SK-N-SH treated with all-trans-retinoic acid at 6 μM for 48 hours (cell line): Measurements from ENCODE around the gene PID1.

Experiments used
- ATAC-seq: fragments of 200-7000 bp; cut with Tn5 transposase; 3 replicates; pipeline ENCODE4 v1.9.1; 2020; ENCODE audit warnings: mild to moderate bottlenecking, moderate library complexity
- BACH2 ChIP-seq: fragments of 250-450 bp; sonication (Bioruptor Pico); IDR thresholded peaks from 2 replicates; pipeline ENCODE4 v1.9.0; 2021; ENCODE audit warnings: mild to moderate bottlenecking, borderline replicate concordance
- ESRRG ChIP-seq: fragments of 250-450 bp; sonication (Bioruptor Pico); IDR thresholded peaks from 2 replicates; pipeline ENCODE4 v1.6.1; 2021; ENCODE audit warnings: mild to moderate bottlenecking
- GLIS3 ChIP-seq: fragments of 250-450 bp; sonication (Bioruptor Pico); IDR thresholded peaks from 2 replicates; pipeline ENCODE4 v1.5.0; 2020; ENCODE audit warnings: mild to moderate bottlenecking, moderate library complexity
- ISL1 ChIP-seq: fragments of 250-450 bp; sonication (Bioruptor Pico); IDR thresholded peaks from 2 replicates; pipeline ENCODE4 v2.1.2; 2022; ENCODE audit warnings: mild to moderate bottlenecking, moderate library complexity
- PPARA ChIP-seq: fragments of 250-450 bp; sonication (Bioruptor Pico); IDR thresholded peaks from 2 replicates; pipeline ENCODE4 v1.5.0; 2020; ENCODE audit warnings: mild to moderate bottlenecking, borderline replicate concordance
- RARB ChIP-seq: fragments of 250-450 bp; sonication (Bioruptor Pico); IDR thresholded peaks from 2 replicates; pipeline ENCODE4 v1.8.0; 2021; ENCODE audit warnings: mild to moderate bottlenecking, moderate library complexity
- SNAI2 ChIP-seq: fragments of 250-450 bp; sonication (Bioruptor Pico); IDR thresholded peaks from 2 replicates; pipeline ENCODE4 v1.5.0; 2020; ENCODE audit warnings: mild to moderate bottlenecking, moderate library complexity
- ZC3H10 ChIP-seq: fragments of 250-450 bp; sonication (Bioruptor Pico); IDR thresholded peaks from 2 replicates; pipeline ENCODE4 v1.5.1; 2021; ENCODE audit warnings: mild to moderate bottlenecking, moderate library complexity
- ZFP3 ChIP-seq: fragments of 250-450 bp; sonication (Bioruptor Pico); IDR thresholded peaks from 2 replicates; pipeline ENCODE4 v1.5.0; 2020; ENCODE audit warnings: mild to moderate bottlenecking, moderate library complexity
- ZFP30 ChIP-seq: fragments of 450-650 bp; formaldehyde crosslinking; IDR thresholded peaks from 2 replicates; pipeline ENCODE4 v1.5.0; 2022; ENCODE audit warnings: mild to moderate bottlenecking, moderate library complexity
- ZNF565 ChIP-seq: fragments of 450-650 bp; formaldehyde crosslinking; conservative IDR thresholded peaks from 2 replicates; pipeline ENCODE4 v1.5.0; 2020; ENCODE audit warnings: low read depth, mild to moderate bottlenecking, moderate library complexity
- ZNF70 ChIP-seq: fragments of 450-650 bp; formaldehyde crosslinking; IDR thresholded peaks from 2 replicates; pipeline ENCODE4 v1.5.0; 2020; ENCODE audit warnings: mild to moderate bottlenecking, moderate library complexity
- ZNF8 ChIP-seq: fragments of 450-650 bp; formaldehyde crosslinking; IDR thresholded peaks from 2 replicates; pipeline ENCODE4 v1.5.0; 2020; ENCODE audit warnings: mild to moderate bottlenecking, moderate library complexity
- TF ChIP-seq, protein P1 (sequence below): fragments of 250-450 bp; sonication (Bioruptor Pico); IDR thresholded peaks from 2 replicates; pipeline ENCODE4 v1.8.0; 2020; ENCODE audit warnings: mild to moderate bottlenecking, moderate library complexity, borderline replicate concordance
- TF ChIP-seq, protein P2 (sequence below): fragments of 250-450 bp; sonication (Bioruptor Pico); IDR thresholded peaks from 2 replicates; pipeline ENCODE4 v1.5.0; 2020; ENCODE audit warnings: mild to moderate bottlenecking, moderate library complexity
- TF ChIP-seq, protein P3 (sequence below): fragments of 250-450 bp; sonication (Bioruptor Pico); IDR thresholded peaks from 2 replicates; pipeline ENCODE4 v1.5.1; 2020; ENCODE audit warnings: low read depth, mild to moderate bottlenecking, moderate library complexity
- TF ChIP-seq, protein P4 (sequence below): fragments of 250-450 bp; sonication (Bioruptor Pico); IDR thresholded peaks from 2 replicates; pipeline ENCODE4 v1.8.0; 2021; ENCODE audit warnings: low read depth, mild to moderate bottlenecking, moderate library complexity, borderline replicate concordance

The PID1 gene

DNA sequence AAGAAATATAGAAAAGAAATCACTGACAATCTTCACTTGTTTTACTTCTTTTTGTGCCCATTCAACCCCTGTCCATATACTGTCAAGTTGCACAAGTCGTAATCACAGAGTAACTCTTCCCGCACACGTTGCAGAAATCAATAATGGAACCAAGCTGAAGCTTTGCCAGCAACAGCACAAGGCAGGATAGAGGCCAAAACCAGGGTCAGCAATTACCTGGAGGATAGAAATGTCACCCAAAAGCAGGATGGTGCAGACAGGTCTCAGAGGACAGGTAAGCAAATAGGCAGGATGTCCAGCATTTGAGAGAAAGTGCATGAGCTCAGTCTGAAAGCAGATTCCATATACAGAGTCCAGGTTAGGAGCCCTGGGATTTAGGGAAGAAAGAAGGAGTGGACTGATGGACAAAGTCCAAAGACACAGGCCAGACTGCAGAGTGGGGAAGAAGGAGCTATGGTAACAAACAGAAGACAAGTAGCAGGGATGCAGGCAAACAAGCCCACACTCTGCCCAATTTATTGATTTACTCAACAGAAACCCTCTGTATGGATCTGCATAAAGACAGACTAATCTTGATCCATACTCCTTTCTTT, 52.7 kb downstream of the PID1 start:
- no peak for TF ChIP-seq PPARA (CRISPR knock-in tag)
- TF ChIP-seq, protein P1, sequence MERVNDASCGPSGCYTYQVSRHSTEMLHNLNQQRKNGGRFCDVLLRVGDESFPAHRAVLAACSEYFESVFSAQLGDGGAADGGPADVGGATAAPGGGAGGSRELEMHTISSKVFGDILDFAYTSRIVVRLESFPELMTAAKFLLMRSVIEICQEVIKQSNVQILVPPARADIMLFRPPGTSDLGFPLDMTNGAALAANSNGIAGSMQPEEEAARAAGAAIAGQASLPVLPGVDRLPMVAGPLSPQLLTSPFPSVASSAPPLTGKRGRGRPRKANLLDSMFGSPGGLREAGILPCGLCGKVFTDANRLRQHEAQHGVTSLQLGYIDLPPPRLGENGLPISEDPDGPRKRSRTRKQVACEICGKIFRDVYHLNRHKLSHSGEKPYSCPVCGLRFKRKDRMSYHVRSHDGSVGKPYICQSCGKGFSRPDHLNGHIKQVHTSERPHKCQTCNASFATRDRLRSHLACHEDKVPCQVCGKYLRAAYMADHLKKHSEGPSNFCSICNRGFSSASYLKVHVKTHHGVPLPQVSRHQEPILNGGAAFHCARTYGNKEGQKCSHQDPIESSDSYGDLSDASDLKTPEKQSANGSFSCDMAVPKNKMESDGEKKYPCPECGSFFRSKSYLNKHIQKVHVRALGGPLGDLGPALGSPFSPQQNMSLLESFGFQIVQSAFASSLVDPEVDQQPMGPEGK (CRISPR knock-in tag), result no peak
- no peak for TF ChIP-seq BACH2 (CRISPR knock-in tag)
- TF ChIP-seq RARB (CRISPR knock-in tag), result no peak
- TF ChIP-seq ESRRG (CRISPR knock-in tag), result no peak
- TF ChIP-seq, protein P2, sequence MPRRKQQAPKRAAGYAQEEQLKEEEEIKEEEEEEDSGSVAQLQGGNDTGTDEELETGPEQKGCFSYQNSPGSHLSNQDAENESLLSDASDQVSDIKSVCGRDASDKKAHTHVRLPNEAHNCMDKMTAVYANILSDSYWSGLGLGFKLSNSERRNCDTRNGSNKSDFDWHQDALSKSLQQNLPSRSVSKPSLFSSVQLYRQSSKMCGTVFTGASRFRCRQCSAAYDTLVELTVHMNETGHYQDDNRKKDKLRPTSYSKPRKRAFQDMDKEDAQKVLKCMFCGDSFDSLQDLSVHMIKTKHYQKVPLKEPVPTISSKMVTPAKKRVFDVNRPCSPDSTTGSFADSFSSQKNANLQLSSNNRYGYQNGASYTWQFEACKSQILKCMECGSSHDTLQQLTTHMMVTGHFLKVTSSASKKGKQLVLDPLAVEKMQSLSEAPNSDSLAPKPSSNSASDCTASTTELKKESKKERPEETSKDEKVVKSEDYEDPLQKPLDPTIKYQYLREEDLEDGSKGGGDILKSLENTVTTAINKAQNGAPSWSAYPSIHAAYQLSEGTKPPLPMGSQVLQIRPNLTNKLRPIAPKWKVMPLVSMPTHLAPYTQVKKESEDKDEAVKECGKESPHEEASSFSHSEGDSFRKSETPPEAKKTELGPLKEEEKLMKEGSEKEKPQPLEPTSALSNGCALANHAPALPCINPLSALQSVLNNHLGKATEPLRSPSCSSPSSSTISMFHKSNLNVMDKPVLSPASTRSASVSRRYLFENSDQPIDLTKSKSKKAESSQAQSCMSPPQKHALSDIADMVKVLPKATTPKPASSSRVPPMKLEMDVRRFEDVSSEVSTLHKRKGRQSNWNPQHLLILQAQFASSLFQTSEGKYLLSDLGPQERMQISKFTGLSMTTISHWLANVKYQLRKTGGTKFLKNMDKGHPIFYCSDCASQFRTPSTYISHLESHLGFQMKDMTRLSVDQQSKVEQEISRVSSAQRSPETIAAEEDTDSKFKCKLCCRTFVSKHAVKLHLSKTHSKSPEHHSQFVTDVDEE (CRISPR knock-in tag), result no peak
- TF ChIP-seq ISL1, result no peak
- no peak for TF ChIP-seq ZNF565 (CRISPR knock-in tag)
- TF ChIP-seq, protein P3, sequence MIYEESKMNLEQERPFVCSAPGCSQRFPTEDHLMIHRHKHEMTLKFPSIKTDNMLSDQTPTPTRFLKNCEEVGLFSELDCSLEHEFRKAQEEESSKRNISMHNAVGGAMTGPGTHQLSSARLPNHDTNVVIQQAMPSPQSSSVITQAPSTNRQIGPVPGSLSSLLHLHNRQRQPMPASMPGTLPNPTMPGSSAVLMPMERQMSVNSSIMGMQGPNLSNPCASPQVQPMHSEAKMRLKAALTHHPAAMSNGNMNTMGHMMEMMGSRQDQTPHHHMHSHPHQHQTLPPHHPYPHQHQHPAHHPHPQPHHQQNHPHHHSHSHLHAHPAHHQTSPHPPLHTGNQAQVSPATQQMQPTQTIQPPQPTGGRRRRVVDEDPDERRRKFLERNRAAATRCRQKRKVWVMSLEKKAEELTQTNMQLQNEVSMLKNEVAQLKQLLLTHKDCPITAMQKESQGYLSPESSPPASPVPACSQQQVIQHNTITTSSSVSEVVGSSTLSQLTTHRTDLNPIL, result no peak
- no peak for TF ChIP-seq ZNF70
- no peak for ATAC-seq

DNA sequence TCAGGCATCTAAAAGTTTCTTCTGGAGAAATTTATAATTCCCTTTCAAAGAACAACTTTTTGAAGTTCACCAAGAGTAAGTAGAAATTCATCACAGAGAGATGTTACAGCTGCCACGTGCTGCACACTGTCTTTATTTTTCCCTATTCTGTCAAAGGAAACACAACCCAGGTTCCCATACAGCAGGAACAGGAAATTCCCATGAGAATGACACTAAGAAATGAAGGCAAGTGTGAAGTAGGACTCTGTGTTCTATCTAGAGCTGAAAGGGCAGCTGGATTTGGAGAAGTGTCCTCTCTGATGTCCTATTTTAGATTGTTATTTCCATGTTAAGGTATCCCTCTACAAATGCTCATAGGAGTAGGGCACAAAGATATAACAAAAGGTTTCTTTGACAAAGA, 58.8 kb downstream of the PID1 start:
- no peak for ATAC-seq
- TF ChIP-seq SNAI2 (CRISPR knock-in tag), result no peak
- TF ChIP-seq ZFP30, result no peak
- no peak for TF ChIP-seq PPARA (CRISPR knock-in tag)
- no peak for TF ChIP-seq GLIS3
- no peak for TF ChIP-seq ZFP3
- TF ChIP-seq RARB (CRISPR knock-in tag), result no peak
- TF ChIP-seq ESRRG (CRISPR knock-in tag), result no peak
- TF ChIP-seq, protein P4, sequence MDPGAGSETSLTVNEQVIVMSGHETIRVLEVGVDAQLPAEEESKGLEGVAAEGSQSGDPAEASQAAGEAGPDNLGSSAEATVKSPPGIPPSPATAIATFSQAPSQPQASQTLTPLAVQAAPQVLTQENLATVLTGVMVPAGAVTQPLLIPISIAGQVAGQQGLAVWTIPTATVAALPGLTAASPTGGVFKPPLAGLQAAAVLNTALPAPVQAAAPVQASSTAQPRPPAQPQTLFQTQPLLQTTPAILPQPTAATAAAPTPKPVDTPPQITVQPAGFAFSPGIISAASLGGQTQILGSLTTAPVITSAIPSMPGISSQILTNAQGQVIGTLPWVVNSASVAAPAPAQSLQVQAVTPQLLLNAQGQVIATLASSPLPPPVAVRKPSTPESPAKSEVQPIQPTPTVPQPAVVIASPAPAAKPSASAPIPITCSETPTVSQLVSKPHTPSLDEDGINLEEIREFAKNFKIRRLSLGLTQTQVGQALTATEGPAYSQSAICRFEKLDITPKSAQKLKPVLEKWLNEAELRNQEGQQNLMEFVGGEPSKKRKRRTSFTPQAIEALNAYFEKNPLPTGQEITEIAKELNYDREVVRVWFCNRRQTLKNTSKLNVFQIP (CRISPR knock-in tag), result no peak
- TF ChIP-seq, all 23 proteins: peak for 0

DNA sequence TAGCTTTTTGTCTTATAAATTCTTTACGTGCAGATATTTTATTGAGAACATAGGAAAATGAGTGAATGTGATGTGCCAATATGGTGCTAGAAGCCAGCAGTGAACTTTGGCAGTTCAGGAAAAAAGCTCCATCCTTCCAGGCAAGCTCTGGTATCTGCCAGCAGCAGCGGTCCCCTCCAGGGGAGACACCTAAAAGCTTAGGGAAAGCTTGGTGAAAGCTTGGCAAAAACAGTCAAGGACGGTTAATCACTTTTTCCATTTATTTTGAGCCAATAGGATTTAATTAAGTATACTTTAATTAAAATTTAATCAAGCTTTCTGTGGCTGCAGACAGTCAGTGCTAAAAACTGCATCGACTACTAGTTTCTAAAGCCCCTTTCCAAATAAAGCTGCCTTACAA, 60.4 kb downstream of the PID1 start:
- ATAC-seq, result no peak
- no peak for TF ChIP-seq ZNF70
- no peak for TF ChIP-seq ZNF565 (CRISPR knock-in tag)
- no peak for TF ChIP-seq BACH2 (CRISPR knock-in tag)
- TF ChIP-seq ZNF8 (CRISPR knock-in tag), result no peak
- TF ChIP-seq ZC3H10, result no peak
- TF ChIP-seq, protein P3, result no peak
- TF ChIP-seq, protein P4 (CRISPR knock-in tag), result no peak
- TF ChIP-seq GLIS3, result no peak
- TF ChIP-seq, all 23 proteins: peak for 0

DNA sequence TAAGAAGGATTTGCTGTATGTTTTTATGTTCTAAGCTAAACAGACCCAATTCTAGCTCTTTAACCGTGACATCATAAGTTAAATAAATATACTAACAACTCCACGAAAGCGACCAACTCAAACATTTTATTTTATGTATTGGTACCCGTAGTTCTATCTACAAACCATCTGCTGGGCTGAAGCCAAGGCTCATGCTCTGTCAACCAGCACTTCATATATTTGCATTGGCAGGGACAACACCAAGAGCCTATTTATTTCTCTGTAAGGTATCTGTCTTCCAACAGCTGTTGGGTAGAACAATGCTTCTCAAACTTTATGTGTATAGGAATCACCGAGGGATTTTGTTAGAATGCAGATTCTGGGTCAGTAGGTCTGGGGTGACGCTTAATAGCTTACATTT, 64.5 kb downstream of the PID1 start:
- TF ChIP-seq ZFP30, result no peak
- TF ChIP-seq, all 23 proteins: peak for 0
- no peak for ATAC-seq
